Spinal cord (tissue), 10 donors: ENCODE measurements around the gene ALDH3B1. TPM values are rescaled to one million over a fixed set of nuclear protein-coding genes. Genes with fewer than 3 reads are reported as not detected.

Experiments used
- DNase-seq, 6 donors: peaks; one replicate each; pipeline versions ENCODE4 v3.0.0 to v3.0.0-alpha.2; 2013 to 2015; ENCODE audit warnings: low spot score in 6 of 6, low read depth in 4 of 6
- H3K27ac ChIP-seq: one replicate; pipeline ENCODE4 v1.5.1; 2013; ENCODE audit warnings: low read depth, low read length, control low read depth
- H3K27me3 ChIP-seq: one replicate; pipeline ENCODE4 v1.6.1; 2013; ENCODE audit warnings: low read length; ENCODE audit not compliant: control insufficient read depth, insufficient read depth
- H3K36me3 ChIP-seq: one replicate; pipeline ENCODE4 v1.6.1; 2013; ENCODE audit warnings: low read length; ENCODE audit not compliant: control insufficient read depth, insufficient read depth
- H3K4me1 ChIP-seq: one replicate; pipeline ENCODE4 v1.6.1; 2013; ENCODE audit warnings: low read length; ENCODE audit not compliant: control insufficient read depth, insufficient read depth
- H3K4me3 ChIP-seq: one replicate; pipeline ENCODE4 v1.5.1; 2013; ENCODE audit warnings: low read depth, low read length, control low read depth
- H3K9me3 ChIP-seq: one replicate; pipeline ENCODE4 v1.6.1; 2013; ENCODE audit warnings: low read length; ENCODE audit not compliant: control insufficient read depth, insufficient read depth
- WGBS: methylation state at CpG from one replicate; pipeline ENCODE4 v1.1.5; 2013; ENCODE audit warnings: missing lambda C conversion rate; ENCODE audit not compliant: insufficient coverage; 5-methylcytosine and 5-hydroxymethylcytosine counted together
- polyA plus RNA-seq, 2 donors: library from polyadenylated mRNA; unstranded; fragments of 120-200 nt; gene quantifications; one replicate each; pipeline ENCODE4 v1.2.1, GENCODE V29; 2013; ENCODE audit not compliant: insufficient read length in 2 of 2
- total RNA-seq, 2 donors: library from RNA; depleted of rRNA in 1 of 2; stranded (reverse); fragments of 120-200 nt in 1 of 2; fragments of >200 nt in 1 of 2; gene quantifications; one replicate each; pipeline versions ENCODE4 v1.2.3 to v1.2.4, GENCODE V29; 2013 to 2014
- donor health status: healthy.

ALDH3B1 gene
- total and polyA plus RNA-seq, 4 donors = 2.9 to 4.8 (median 3.9) TPM

- Histone ChIP-seq H3K36me3 (peaks cover 71% of the 10 kb centered on the region), H3K27ac (no peak overlapping the region), H3K4me3 (no peak overlapping the region), H3K27me3 (no peaks in the 10 kb centered on the region), H3K9me3 (no peaks in the 10 kb centered on the region), H3K4me1 (peaks cover 6% of the 10 kb centered on the region)
- no peak for DNase-seq
- no CpG with 5 or more reads among the region's 2 CpGs for WGBS
These were observed 54.8 kb downstream of the ALDH3B1 start for GRCh38 chr11:68064926-68065325.

GRCh38 chr11:68065841-68066240 lies 55.7 kb downstream of the ALDH3B1 start:
- no peak for DNase-seq
- Histone ChIP-seq H3K4me1 (peaks cover 6% of the 10 kb centered on the region), H3K4me3 (no peak overlapping the region), H3K27ac (no peak overlapping the region), H3K9me3 (no peaks in the 10 kb centered on the region), H3K36me3 (peaks cover 69% of the 10 kb centered on the region), H3K27me3 (no peaks in the 10 kb centered on the region)
- WGBS = 85% methylated on average over 5 of the region's 5 CpGs

- peaks cover 71% of the 10 kb centered on the region for H3K36me3 ChIP-seq
- H3K9me3 ChIP-seq = no peaks in the 10 kb centered on the region
- H3K4me1 ChIP-seq = peaks cover 6% of the 10 kb centered on the region
- no peaks in the 10 kb centered on the region for H3K27me3 ChIP-seq
- WGBS = 67% methylated on average over 3 of the region's 3 CpGs
- no peak for DNase-seq
- H3K27ac ChIP-seq = no peak overlapping the region
- no peak overlapping the region for H3K4me3 ChIP-seq
These were observed 56.6 kb downstream of the ALDH3B1 start for GRCh38 chr11:68066742-68067141.

GRCh38 chr11:68067991-68068390 lies 57.9 kb downstream of the ALDH3B1 start:
- 97% methylated on average over 5 of the region's 5 CpGs for WGBS
- Histone ChIP-seq H3K9me3 (no peaks in the 10 kb centered on the region), H3K36me3 (peaks cover 67% of the 10 kb centered on the region), H3K27me3 (no peaks in the 10 kb centered on the region), H3K4me3 (no peak overlapping the region), H3K4me1 (peaks cover 6% of the 10 kb centered on the region), H3K27ac (no peak overlapping the region)
- DNase-seq = no peak

GRCh38 chr11:68071281-68072048 lies 61.3 kb downstream of the ALDH3B1 start:
- Histone ChIP-seq H3K27ac (no peak overlapping the region), H3K27me3 (no peaks in the 10 kb centered on the region), H3K4me1 (peaks cover 6% of the 10 kb centered on the region), H3K36me3 (peaks cover 51% of the 10 kb centered on the region), H3K9me3 (no peaks in the 10 kb centered on the region), H3K4me3 (no peak overlapping the region)
- DNase-seq = no peak
- 83% methylated on average over 1 of the region's 3 CpGs for WGBS

GRCh38 chr11:68074584-68075352 lies 64.6 kb downstream of the ALDH3B1 start:
- no peak for DNase-seq
- H3K4me1 ChIP-seq = no peaks in the 10 kb centered on the region
- no peaks in the 10 kb centered on the region for H3K27me3 ChIP-seq
- H3K4me3 ChIP-seq = no peak overlapping the region
- H3K36me3 ChIP-seq = peaks cover 28% of the 10 kb centered on the region
- 96% methylated on average over 5 of the region's 10 CpGs for WGBS
- H3K9me3 ChIP-seq = no peaks in the 10 kb centered on the region
- no peak overlapping the region for H3K27ac ChIP-seq

GRCh38 chr11:68076371-68077042 lies 66.4 kb downstream of the ALDH3B1 start:
- Histone ChIP-seq H3K4me3 (no peak overlapping the region), H3K9me3 (no peaks in the 10 kb centered on the region), H3K27me3 (no peaks in the 10 kb centered on the region), H3K36me3 (peaks cover 30% of the 10 kb centered on the region), H3K4me1 (no peaks in the 10 kb centered on the region), H3K27ac (no peak overlapping the region)
- WGBS = 74% methylated on average over 6 of the region's 11 CpGs
- DNase-seq = no peak

DNA sequence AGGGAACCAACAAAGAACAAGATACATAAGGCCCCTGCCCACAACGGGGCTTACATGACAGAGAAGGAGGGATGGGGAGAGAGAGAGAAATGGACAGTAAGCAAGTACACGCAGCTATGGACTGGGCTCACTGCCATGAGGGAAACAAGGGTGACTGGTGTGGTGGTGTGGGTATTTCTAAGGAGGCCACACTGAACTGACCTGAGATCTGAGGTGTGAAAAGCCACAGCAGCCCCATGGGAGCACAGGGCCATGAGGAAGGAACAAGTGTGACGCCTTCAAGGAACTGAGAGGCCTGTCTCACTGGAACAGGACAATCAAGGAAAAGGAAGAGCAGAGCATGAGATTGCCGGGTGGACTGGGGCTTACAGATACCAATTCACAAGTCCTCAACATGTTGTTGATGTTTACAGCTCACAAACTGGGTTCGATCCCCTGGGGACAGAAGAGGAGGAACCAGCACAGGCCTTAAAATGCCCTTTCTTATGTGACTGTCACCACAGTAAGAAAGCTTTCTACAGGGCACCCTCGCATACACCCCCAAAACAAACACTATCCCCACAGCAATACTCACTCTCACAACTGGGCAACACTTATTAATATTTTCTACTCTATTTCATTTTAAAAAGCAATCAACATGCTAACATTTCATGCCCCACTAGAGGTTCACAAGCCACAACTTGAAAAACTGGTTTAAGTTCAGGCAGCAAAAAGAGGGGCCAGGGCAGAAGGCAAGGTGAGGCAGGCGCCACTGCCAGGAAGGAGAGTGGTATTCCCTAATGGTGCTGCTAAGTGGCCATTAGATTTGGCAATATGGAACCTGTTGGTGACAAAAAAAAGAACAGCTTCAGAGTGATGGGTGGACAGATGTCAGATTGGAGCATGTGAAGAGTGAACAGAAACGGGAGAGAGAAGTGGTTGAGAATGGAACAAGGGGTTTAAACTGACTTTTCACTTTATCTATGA lies 67.8 kb downstream of the ALDH3B1 start:
- peaks cover 20% of the 10 kb centered on the region for H3K36me3 ChIP-seq
- 77% methylated on average over 7 of the region's 8 CpGs for WGBS

More for the DNA sequence above, 67.8 kb downstream of the ALDH3B1 start:
- Histone ChIP-seq H3K4me1 (no peaks in the 10 kb centered on the region), H3K9me3 (no peaks in the 10 kb centered on the region), H3K4me3 (no peak overlapping the region), H3K27me3 (no peaks in the 10 kb centered on the region), H3K27ac (no peak overlapping the region)
- no peak for DNase-seq
